CD4-positive, alpha-beta T cell treated with Interleukin-4 for 1 hour (primary cell): Measurements from ENCODE around the gene APP.
"Not testable (repeated sequence)": the region's sequence is repeated elsewhere in the genome, so short reads cannot be mapped to it uniquely, and the experiment has no call there.

Experiments
- DNase-seq, 2 donors: peaks; one replicate each; pipeline ENCODE4 v3.0.0-alpha.2; 2020 to 2022

Gene APP

GRCh38 chr21:26162081-26162480 lies 8.5 kb downstream of the APP start:
- no peak for DNase-seq

DNA sequence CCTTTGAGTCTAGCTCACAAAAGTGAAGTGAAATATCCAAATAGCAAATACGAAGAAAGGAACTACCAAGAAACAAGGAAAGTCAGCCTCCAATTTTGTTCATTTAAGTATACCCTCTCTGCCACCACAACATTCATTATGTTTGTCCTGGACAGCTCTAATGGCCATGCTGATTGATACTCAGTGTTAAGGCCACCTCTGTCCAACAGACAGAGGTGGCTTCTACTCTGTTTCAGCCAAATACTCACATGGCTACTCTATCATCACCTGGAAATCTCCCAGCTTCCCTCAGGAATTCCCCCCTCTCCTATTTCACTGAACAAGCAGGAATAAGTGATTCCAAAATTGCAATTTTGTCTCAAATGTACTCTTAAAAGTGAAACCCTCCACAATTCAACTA lies 10.7 kb downstream of the APP start:
- no peak for DNase-seq

DNA sequence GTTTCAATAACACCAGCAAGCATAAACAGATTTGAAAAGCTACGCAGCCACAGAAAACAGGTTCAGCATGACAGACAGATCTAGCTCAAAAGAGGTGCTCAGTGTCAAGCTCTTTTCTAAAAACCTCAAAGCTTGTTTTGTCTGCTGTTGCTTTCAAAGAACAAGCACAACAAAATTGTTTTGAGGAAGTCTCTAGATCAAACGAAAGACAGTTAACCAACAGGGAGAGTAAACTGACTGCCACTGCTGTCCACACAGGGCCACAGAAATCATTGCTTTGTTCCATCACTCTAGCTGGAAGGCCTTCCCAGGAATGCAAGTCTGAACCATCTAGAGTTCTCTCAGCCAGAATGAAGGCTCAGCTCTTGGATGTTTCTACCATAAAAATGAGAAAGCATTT lies 12.8 kb downstream of the APP start:
- DNase-seq, result no peak

DNA sequence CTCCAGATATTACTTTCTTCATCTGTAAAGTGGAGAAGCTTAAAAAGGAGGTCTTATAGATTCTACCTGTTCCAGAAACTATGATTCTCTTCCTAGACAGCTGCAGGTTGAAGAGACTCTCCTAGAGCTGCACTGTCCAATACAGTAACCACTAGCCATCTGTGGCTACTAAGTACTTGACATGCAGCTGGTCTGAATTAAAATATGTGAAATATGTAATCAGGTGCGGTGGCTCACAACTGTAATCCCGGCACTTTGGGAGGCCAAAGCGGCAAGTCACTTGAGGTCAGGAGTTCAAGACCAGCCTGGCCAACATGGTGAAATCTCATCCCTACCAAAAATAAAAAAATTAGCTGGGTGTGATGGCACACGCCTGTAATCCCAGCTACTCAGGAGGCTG lies 15.8 kb downstream of the APP start:
- DNase-seq, result no peak

DNA sequence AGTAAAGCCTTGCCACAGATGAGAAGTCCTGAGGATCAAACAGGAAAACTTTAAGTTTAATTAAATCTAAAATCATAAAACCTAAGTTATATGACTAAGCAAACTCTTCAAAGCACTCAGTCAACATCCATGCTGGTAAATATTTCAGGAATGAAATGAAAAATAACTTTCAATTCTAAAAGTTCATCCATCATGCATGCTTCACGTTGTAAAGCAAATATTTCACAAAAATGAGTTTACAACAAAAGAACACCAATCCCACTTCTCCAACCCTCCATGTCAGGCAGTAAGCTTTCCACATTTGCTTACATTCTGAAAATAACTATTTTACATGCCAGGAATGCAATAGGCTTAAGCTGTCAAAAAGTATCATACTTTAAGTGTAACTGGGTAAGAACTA lies 16.8 kb downstream of the APP start:
- no peak for DNase-seq

GRCh38 chr21:26148840-26149354 lies 21.7 kb downstream of the APP start:
- no peak for DNase-seq

GRCh38 chr21:26148071-26148839 lies 22.3 kb downstream of the APP start:
- no peak for DNase-seq

GRCh38 chr21:26147535-26147934 lies 23.0 kb downstream of the APP start:
- DNase-seq, result no peak

DNA sequence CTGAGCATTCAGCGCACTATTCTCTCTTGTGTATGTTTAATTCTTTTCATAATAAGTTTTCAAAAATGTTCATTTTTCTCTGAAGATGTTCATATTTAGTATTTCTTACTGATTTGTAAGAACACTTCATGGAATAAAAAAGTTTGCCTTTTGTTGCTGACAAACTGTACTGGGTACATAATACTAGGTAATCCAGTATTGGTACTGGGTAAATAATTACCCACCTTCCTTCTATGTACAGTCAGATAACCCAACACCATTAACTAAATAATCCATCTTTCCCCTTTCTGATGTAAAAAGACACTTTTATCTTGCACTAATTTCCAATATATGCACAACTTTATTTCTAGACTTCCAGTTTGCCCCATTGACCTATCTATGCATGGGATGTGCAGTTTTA lies 23.9 kb downstream of the APP start:
- DNase-seq, result no peak

DNA sequence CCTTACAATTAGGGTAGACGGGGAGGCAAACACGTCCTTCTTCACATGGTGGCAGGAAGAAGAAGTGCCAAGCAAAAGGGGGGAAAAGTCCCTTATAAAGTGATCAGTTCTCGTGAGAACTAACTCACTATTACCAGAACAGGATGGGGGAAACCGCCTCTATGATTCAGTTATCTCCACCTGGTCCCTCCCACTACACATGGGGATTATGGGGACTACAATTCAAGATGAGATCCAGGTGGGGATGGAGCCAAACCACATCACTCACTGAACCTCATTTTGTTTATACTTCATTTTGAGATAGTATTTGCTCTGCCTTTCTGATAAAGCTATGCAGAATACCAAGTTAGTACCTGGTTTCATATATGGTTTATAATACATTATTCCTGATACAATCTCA lies 26.5 kb downstream of the APP start:
- DNase-seq, result no peak

- no peak for DNase-seq
Observed at GRCh38 chr21:26142363-26142762, 28.2 kb downstream of the APP start.

DNA sequence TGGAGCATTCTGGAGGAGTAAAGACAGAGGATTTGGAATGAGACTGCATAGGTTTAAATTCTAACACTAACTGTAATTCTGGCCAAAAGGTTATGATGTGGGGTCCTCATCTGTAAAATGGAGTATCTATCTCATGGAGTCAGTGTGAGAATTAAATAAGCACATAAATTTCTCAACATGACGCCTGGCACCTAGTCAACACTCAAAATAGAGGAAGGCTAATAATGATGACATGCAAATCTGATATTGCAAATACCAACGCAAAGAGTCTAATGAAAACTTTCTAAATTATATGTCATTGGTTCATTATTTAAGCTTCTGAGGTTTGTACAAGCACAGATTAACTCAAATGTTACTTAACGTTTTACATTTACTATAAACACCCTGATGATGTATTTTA lies 29.6 kb downstream of the APP start:
- DNase-seq, result no peak

DNA sequence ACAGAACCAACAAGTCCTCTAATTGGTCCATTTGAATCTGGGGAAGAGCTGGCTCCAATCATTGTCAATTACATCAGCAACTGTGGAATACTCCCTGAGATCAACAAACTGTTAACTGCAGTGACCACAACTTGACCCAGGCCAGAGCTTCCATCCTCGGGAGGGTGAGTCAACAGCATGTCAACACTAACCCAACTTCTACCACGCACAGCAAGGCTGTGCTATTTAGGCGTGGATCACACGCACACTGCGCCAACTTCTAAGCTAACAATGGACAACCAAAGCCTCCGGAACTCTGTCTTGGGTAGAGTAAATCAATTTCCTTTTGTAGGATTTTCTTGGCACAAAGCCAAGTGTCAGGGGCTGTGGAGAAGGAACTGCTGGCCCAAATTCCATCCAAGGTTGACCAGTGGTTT lies 30.4 kb downstream of the APP start:
- DNase-seq, result peak in 1 of 2 donors; percentile 38

GRCh38 chr21:26138615-26139257 lies 31.8 kb downstream of the APP start:
- DNase-seq, result no peak

- no peak for DNase-seq
Observed at GRCh38 chr21:26137379-26138060, 33.0 kb downstream of the APP start.

GRCh38 chr21:26136671-26137070 lies 33.9 kb downstream of the APP start:
- DNase-seq, result no peak

- DNase-seq, result no peak
Observed at GRCh38 chr21:26135520-26135919, 35.0 kb downstream of the APP start.

GRCh38 chr21:26131554-26131953 lies 39.0 kb downstream of the APP start:
- no peak for DNase-seq

GRCh38 chr21:26131053-26131452 lies 39.5 kb downstream of the APP start:
- not testable (repeated sequence) for DNase-seq

- no peak for DNase-seq
Observed at GRCh38 chr21:26130249-26130881, 40.2 kb downstream of the APP start.

GRCh38 chr21:26127918-26128317 lies 42.7 kb downstream of the APP start:
- DNase-seq, result no peak

DNA sequence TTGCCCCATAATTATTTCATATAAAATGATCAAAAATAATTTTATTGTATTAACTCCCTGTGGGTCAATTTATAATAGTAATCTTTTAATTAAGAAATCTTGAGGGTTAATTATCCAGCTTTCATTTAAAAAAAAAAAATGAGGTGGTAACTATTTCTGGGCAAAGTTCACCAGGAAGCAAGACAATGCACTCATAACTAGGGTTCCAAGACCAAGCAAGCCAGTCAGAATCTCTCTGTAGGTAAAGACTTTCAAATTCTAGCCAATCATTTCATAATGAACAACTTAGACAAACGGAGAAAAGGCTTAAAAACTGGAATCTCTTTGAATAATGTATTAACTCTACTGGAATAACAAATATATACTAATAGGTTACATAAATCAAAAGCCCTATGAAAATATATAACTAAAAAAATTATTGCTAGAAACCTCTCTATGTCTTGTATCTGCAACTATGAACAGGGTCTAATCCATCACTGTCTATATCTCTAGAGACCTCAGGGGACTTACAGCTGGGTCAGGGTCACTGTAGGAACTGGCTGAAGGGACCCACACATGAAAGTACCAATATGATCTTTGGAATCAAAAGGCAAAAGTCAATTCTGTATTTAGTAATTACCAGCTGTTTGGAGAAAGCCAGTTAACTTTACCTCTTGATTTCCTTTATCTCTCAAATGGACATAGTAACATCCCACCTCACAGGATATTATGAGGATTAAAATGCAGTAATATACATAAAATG lies 43.3 kb downstream of the APP start:
- no peak for DNase-seq

DNA sequence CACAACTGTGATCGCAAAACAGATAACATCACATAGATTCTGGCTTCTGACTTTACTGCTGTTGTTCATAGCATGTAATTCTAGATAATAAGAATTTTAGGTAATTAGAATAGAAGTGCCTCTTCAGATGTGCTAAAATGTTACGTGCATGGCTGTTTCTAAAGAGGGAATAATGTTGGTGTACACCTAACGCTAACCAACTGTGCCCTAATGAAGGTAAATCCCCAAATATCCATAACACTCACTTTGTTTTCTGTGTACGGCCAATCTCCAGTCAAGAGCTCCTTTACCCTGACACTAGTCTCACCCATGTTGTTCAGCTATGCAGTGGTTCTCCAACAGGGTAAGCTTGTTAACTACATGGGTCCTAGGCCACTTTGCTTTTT lies 44.4 kb downstream of the APP start:
- no peak for DNase-seq
